SK-N-SH (cell line): Measurements from ENCODE around the gene TMEM200B. TPM values are rescaled to one million over a fixed set of nuclear protein-coding genes. Genes with fewer than 3 reads are reported as not detected.

ENCODE experiments used
- CTCF ChIA-PET: fragments of 300-600, 350-600 bp; formaldehyde crosslinking; extraction: SDS; loops from one replicate; lab custom pipeline; 2021; lab: Yijun Ruan, JAX
- POLR2A ChIA-PET: fragments of 350-600 bp; sonication (Branson Sonifier 250); formaldehyde crosslinking; extraction: SDS; loops from one replicate; lab custom pipeline; 2020; ENCODE audit warnings: antibody characterized with exemption, inconsistent platforms; lab: Yijun Ruan, JAX
- DNase-seq: peaks from one replicate; pipeline ENCODE4 v3.0.0; 2012
- H2AFZ ChIP-seq: fragments of 200-600 bp; sonication (generic); 2 replicates; pipeline ENCODE4 v1.8.1; 2016; ENCODE audit warnings: antibody characterized with exemption, mild to moderate bottlenecking, low read depth
- H3F3A ChIP-seq: fragments of 200-600 bp; sonication (generic); replicated peaks from 2 replicates; pipeline ENCODE3; 2016; ENCODE audit warnings: antibody characterized with exemption, mild to moderate bottlenecking; ENCODE audit not compliant: insufficient read depth
- H3K27ac ChIP-seq, 2 experiments: fragments of 200-500 bp in 1 of 2; fragments of 200-600 bp in 1 of 2; sonication (Bioruptor generic) in 1 of 2; sonication (generic), shearing (Covaris generic) in 1 of 2; 2 replicates each; pipeline versions ENCODE4 v1.5.1 to v1.6.1; 2014 to 2016; ENCODE audit warnings: low read depth in 2 of 2, inconsistent platforms in 1 of 2, low read length in 1 of 2, mild to moderate bottlenecking in 1 of 2, mixed read lengths in 1 of 2
- H3K27me3 ChIP-seq: fragments of 200-600 bp; sonication (generic), shearing (Covaris generic); 2 replicates; pipeline ENCODE4 v1.6.1; 2016; ENCODE audit warnings: mixed run types; ENCODE audit not compliant: insufficient read depth
- H3K36me3 ChIP-seq, 2 experiments: fragments of 200-500 bp in 1 of 2; fragments of 200-600 bp in 1 of 2; sonication (Bioruptor generic) in 1 of 2; sonication (generic) in 1 of 2; replicated peaks in 1 of 2; 2 replicates each; pipeline versions ENCODE3 to v1.5.1; 2014 to 2016; ENCODE audit warnings: low read length in 1 of 2, mild to moderate bottlenecking in 1 of 2; ENCODE audit not compliant: insufficient read depth in 2 of 2, control insufficient read depth in 1 of 2
- H3K4me1 ChIP-seq, 2 experiments: fragments of 200-500 bp in 1 of 2; fragments of 200-600 bp in 1 of 2; sonication (Bioruptor generic) in 1 of 2; sonication (generic), shearing (Covaris generic) in 1 of 2; 2 replicates each; pipeline versions ENCODE4 v1.5.1 to v1.6.1; 2014 to 2016; ENCODE audit warnings: low read depth in 1 of 2, low read length in 1 of 2, mixed run types in 1 of 2; ENCODE audit not compliant: insufficient read depth in 2 of 2, control insufficient read depth in 1 of 2
- H3K4me2 ChIP-seq: fragments of 200-600 bp; sonication (generic), shearing (Covaris generic); 2 replicates; pipeline ENCODE4 v1.6.1; 2017; ENCODE audit warnings: mixed run types
- H3K4me3 ChIP-seq, 2 experiments: fragments of 200-500 bp in 1 of 2; fragments of 200-600 bp in 1 of 2; sonication (Bioruptor generic) in 1 of 2; sonication (generic), shearing (Covaris generic) in 1 of 2; 2 replicates each; pipeline versions ENCODE4 v1.5.1 to v1.8.1; 2014 to 2016; ENCODE audit warnings: low read depth in 2 of 2, inconsistent platforms in 1 of 2, low read length in 1 of 2, mild to moderate bottlenecking in 1 of 2, mixed read lengths in 1 of 2, moderate library complexity in 1 of 2
- H3K79me2 ChIP-seq: fragments of 200-600 bp; sonication (generic); 2 replicates; pipeline ENCODE4 v1.8.1; 2017; ENCODE audit warnings: mild to moderate bottlenecking; ENCODE audit not compliant: insufficient read depth
- H3K9ac ChIP-seq: fragments of 200-600 bp; sonication (generic); 2 replicates; pipeline ENCODE4 v1.6.1; 2017; ENCODE audit warnings: mixed run types
- H3K9me2 ChIP-seq: fragments of 200-600 bp; sonication (generic); 2 replicates; pipeline ENCODE4 v1.6.1; 2017; ENCODE audit warnings: mixed run types
- H3K9me3 ChIP-seq: fragments of 200-600 bp; sonication (generic); 2 replicates; pipeline ENCODE4 v1.6.1; 2017; ENCODE audit warnings: mixed run types, mild to moderate bottlenecking, moderate library complexity
- H4K20me1 ChIP-seq: fragments of 200-600 bp; sonication (generic); 2 replicates; pipeline ENCODE4 v1.6.1; 2017; ENCODE audit warnings: mild to moderate bottlenecking, mixed run types; ENCODE audit not compliant: insufficient read depth
- EP300 ChIP-seq, 2 experiments: IDR thresholded peaks; 2 replicates each; pipeline versions ENCODE4 v1.4.0 to v1.6.1; 2012; ENCODE audit warnings: borderline replicate concordance in 1 of 2, low read depth in 1 of 2, low read length in 1 of 2
- FOSL2 ChIP-seq: IDR thresholded peaks from 2 replicates; pipeline ENCODE4 v1.4.0; 2012; ENCODE audit warnings: low read depth, mild to moderate bottlenecking, moderate library complexity, borderline replicate concordance
- FOXJ3 ChIP-seq: sonication (generic); formaldehyde crosslinking; IDR thresholded peaks from 2 replicates; pipeline ENCODE4 v1.5.1; 2020; ENCODE audit warnings: mild to moderate bottlenecking, missing genetic modification reagents
- GABPA ChIP-seq: IDR thresholded peaks from 2 replicates; pipeline ENCODE4 v1.4.0; 2012; ENCODE audit warnings: low read depth, mild to moderate bottlenecking
- JUND ChIP-seq: IDR thresholded peaks from 2 replicates; pipeline ENCODE4 v1.4.0; 2012
- PBX3 ChIP-seq: IDR thresholded peaks from 2 replicates; pipeline ENCODE4; 2012
- RXRA ChIP-seq: IDR thresholded peaks from 2 replicates; pipeline ENCODE4 v1.4.0; 2012; ENCODE audit warnings: low read depth, mild to moderate bottlenecking, borderline replicate concordance
- SMC3 ChIP-seq: IDR thresholded peaks from 2 replicates; pipeline ENCODE4 v1.6.1; 2012; ENCODE audit warnings: low read depth, low read length, improper control_type of control experiment
- ZBTB33 ChIP-seq: IDR thresholded peaks from 2 replicates; pipeline ENCODE4 v1.4.0; 2012; ENCODE audit warnings: low read depth, borderline replicate concordance
- WGBS: methylation state at CpG from one replicate; pipeline ENCODE4 v1.1.6; 2017; ENCODE audit warnings: low lambda C conversion rate; 5-methylcytosine and 5-hydroxymethylcytosine counted together
- polyA plus RNA-seq, 3 experiments: library from polyadenylated mRNA; depleted of rRNA; stranded (reverse); fragments of >200 nt; gene quantifications; 2 replicates each; pipeline ENCODE4 v1.2.3, GENCODE V29; 2012
- TF ChIP-seq, protein P1 (sequence below): IDR thresholded peaks from 2 replicates; pipeline ENCODE4 v1.4.0; 2012; ENCODE audit warnings: low read depth, borderline replicate concordance

Gene TMEM200B
- polyA plus RNA-seq, 1 of the 3 experiments (the other 2 are of a cell fraction), result 1.5 TPM

- no peak overlapping the region for H3K27ac ChIP-seq
- H2AFZ ChIP-seq, result no peak overlapping the region
- no peaks in the 10 kb centered on the region for H3K27me3 ChIP-seq
- peaks cover 3% of the 10 kb centered on the region for H3F3A ChIP-seq
- no peaks in the 10 kb centered on the region for H3K9me2 ChIP-seq
- H3K9me3 ChIP-seq, result no peaks in the 10 kb centered on the region
- H3K36me3 ChIP-seq, result no peaks in the 10 kb centered on the region
- ChIA-PET POLR2A (no interaction called here), CTCF (interaction anchor here (0.6 to 4.4 kb wide), 3 partner anchors 7 to 233 kb away, joined by 3 to 20 read pairs (median 4); no protein-coding TSS in a partner anchor)
- no peak overlapping the region for H3K9ac ChIP-seq
- H4K20me1 ChIP-seq, result no peaks in the 10 kb centered on the region
- no peak for DNase-seq
- H3K4me3 ChIP-seq, result no peak overlapping the region
- H3K4me2 ChIP-seq, result no peak overlapping the region
- no peak for TF ChIP-seq ZBTB33
- TF ChIP-seq JUND, result no peak
- no peak for TF ChIP-seq PBX3
- no peak for TF ChIP-seq FOSL2
- TF ChIP-seq, protein P1, sequence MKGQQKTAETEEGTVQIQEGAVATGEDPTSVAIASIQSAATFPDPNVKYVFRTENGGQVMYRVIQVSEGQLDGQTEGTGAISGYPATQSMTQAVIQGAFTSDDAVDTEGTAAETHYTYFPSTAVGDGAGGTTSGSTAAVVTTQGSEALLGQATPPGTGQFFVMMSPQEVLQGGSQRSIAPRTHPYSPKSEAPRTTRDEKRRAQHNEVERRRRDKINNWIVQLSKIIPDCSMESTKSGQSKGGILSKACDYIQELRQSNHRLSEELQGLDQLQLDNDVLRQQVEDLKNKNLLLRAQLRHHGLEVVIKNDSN, result no peak
- no peak for TF ChIP-seq FOXJ3 (CRISPR knock-in tag)
- TF ChIP-seq RXRA, result no peak
- TF ChIP-seq GABPA, result no peak
- WGBS, result 86% methylated on average over 1 of the region's 1 CpG
- no peaks in the 10 kb centered on the region for H3K4me1 ChIP-seq
- H3K79me2 ChIP-seq, result no peaks in the 10 kb centered on the region
Measured at GRCh38 chr1:29114654-29115053, 9.0 kb downstream of the TMEM200B start.

- WGBS, result 83% methylated on average over 5 of the region's 6 CpGs
- no peak for DNase-seq
- Histone ChIP-seq H3K36me3 (no peaks in the 10 kb centered on the region), H3K9ac (no peak overlapping the region), H3K79me2 (no peaks in the 10 kb centered on the region), H3K27ac (no peak overlapping the region), H3K9me3 (no peaks in the 10 kb centered on the region), H4K20me1 (no peaks in the 10 kb centered on the region), H3K9me2 (no peaks in the 10 kb centered on the region), H3F3A (no peaks in the 10 kb centered on the region), H3K4me3 (no peak overlapping the region), H2AFZ (no peak overlapping the region), H3K4me2 (no peak overlapping the region), H3K27me3 (no peaks in the 10 kb centered on the region), H3K4me1 (no peaks in the 10 kb centered on the region)
- POLR2A ChIA-PET, result interaction anchor here (1.1 kb wide), 1 partner anchor 8 kb away, joined by 3 read pairs; no protein-coding TSS in a partner anchor
- CTCF ChIA-PET, result interaction anchor here (0.8 to 4.4 kb wide), 5 partner anchors 8 to 236 kb away, joined by 3 to 20 read pairs (median 5); partner anchors contain the start of gene TMEM200B
- TF ChIP-seq FOSL2, result no peak
- TF ChIP-seq SMC3, result no peak
- no peak for TF ChIP-seq EP300 (IDR thresholded peaks at IDR 0.05; ENCODE audit: borderline replicate concordance in 1 of 2, low read depth in 1 of 2, low read length in 1 of 2)
Measured at GRCh38 chr1:29113413-29114117, 10.1 kb downstream of the TMEM200B start.
